HG03378 (cell line): ENCODE measurements around the gene KRTAP22-1.

Experiments used
- ATAC-seq: cut with Tn5 transposase; IDR thresholded peaks from one replicate; pipeline ENCODE4 v1.9.1; 2021; ENCODE audit warnings: mild to moderate bottlenecking, moderate library complexity; ENCODE audit not compliant: unreplicated experiment

The KRTAP22-1 gene

DNA sequence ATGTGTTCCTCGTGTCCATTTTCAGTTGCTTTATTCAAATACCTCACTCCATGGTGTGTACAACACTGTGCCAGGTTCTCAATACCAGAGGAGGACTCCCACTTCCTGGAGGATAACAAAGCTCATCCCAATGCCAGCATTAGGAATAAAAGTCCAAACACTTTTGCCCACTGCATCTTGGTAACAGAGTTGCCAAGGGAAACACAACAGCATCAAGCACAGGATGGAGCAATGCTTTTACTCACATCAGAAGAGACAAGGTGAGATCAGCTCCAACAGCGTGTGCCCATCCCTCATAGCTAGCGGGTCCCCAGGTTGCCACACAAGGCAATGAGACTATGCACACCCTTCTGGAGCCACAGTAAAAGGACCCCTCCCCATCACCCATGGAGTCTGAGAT lies 22.5 kb downstream of the KRTAP22-1 start:
- ATAC-seq, result no peak

DNA sequence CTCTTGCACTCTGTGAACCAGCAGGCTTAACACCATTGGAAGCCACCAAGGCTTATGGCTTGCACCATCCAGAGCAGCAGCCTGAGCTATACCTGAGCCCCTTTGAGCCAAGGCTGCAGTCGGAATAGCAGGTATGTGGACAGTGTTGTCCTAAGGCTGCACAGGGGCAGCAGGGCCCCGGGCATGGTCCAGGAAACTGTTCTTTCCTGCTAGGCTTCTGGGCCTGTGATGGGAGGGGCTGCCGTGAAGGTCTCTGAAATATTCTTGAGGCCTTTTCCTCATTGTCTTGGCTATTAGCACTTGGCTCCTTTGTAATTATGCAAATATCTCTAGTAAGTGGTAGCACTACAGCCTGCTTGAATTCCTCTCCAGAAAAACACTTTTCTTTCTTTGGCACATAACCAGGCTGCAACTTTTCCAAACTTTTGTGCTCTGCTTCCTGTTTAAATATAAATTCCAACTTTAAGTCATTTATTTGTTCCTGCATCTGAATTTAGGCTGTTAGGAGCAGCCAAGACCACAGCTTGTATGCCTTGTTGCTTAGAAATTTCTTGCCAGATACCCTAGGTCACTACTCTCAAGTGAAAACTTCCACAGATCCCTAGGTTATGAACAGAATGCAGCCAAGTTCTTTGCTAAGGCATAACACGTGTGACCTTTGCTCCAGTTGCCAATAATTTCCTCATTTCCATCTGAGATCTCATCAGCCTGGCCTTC lies 24.7 kb downstream of the KRTAP22-1 start:
- no peak for ATAC-seq

DNA sequence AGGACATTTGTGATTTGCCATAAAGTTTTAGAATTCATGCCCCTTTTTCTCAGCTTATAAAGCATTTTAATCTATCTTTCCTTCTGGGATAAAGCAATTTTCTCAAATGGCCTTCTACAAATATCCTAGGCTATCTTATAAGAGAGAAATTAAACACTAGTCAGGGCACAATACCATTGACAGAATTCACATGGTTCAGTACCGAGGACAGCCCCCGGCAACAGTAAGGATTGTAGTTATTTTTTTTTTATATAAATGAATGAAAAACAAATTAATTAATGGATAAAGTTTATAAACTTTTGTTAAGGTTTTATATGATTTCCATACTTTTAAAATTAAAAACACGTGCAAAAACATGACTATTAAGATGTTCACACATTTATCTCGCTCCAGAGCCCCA lies 27.2 kb downstream of the KRTAP22-1 start:
- no peak for ATAC-seq

DNA sequence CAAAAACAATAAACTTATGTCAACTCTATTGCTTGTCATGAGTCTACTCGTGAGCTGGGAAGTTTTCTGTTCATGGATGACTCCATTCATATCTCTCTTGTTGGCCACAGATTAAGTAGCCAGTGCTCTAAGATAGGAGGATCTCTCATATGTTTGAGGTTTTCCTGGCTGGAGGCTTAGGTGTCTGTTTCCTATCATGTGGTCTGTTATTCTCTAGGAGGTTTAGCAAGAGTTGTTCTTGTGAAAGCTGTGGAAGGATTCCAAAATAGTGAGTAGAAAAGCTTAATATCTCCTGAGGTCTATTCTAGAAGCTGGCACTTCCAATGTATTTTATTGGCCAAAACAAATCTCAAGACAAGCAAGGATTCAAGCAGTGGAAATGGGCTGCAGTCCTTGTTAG lies 28.3 kb downstream of the KRTAP22-1 start:
- no peak for ATAC-seq

DNA sequence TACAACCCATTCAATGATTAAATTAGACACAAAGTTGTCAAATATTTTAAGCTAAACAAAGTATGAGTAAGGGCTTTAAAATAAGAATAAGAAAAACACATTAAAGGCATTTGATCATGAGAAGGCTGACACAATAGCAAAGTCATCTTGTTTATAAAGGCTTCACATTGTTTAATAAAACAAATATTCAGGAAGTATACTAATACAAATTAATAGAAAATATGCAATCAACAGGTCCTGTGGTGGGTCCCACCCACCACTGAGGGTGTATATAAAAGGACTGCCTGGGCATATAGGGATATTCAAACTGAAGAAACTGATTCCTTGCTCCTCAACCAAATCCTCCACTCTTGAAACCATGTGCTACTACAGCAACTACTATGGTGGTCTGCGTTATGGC lies 34.0 kb downstream of the KRTAP22-1 start, which contains the start of gene KRTAP20-2:
KRTAP20-2 (plus strand) TSS at position 301 of the 400 bp plus-strand sequence; CDS start at position 359, 58 bp downstream.
- no peak for ATAC-seq

DNA sequence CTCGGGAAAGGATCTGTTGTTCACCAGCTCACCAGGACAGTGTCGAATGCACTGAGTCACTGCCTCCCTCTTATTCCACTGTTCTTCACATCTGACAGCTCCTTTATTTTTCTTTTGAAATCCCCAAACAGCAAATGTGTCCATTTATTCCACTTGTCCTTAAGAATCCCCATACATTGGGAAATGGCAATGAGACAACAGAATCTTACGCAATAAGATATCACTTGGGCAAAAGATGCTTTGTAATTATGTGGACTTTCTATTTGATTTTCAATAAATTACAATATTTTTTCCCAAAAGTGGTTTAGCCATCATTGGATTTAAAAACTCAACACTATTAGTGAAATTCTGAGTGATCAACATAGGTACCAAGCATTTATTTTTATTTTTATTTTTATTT lies 37.8 kb downstream of the KRTAP22-1 start:
- ATAC-seq, result no peak

DNA sequence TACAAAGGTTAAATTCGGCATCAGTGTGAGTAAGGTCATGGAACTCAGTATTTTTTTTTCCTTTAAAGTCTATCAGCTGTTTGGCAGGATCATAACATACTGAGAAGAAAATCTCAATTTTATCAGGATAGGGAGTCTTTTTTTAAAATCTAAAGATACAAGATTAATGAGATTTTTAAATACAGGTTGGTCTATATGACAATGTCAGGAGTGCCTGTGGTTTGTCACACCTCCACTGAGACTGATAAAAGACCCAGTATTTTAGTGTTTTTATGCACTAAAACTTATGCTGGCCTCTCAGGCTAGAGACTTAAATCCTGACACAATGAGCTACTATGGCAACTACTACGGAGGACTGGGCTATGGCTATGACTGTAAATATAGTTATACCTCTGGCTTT lies 41.7 kb downstream of the KRTAP22-1 start, which contains the start of gene KRTAP20-3:
KRTAP20-3 (plus strand) TSS at position 301 of the 400 bp plus-strand sequence.
- no peak for ATAC-seq

DNA sequence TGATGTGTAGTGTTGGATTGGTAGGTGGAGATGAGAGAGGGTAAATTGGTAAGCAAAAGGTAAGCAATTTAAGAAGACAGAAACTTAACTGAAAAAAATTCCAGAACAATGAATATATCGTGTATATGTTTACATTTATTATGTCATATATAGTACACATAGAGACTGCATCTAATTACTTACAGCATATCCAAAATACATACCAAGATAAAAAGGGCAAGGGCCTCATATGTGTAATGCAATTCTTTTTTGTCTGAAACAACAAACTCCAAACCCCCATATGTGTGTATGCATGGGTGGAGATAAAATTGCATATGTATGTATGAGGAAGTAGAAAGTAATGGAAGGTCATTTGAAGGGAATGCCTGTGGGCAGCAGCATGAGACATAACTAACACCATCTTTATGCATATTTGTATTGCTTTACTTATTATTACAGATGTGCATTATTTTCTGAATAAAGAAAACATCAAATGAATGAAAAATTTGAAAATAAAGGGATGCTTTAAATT lies 46.1 kb downstream of the KRTAP22-1 start:
- ATAC-seq, result no peak
